Bronchial smooth muscle cell (primary cell): Measurements from ENCODE around the gene PCBD2. TPM values are rescaled to one million over a fixed set of nuclear protein-coding genes. Genes with fewer than 3 reads are reported as not detected.

Experiments
- total RNA-seq: library from RNA; depleted of rRNA; stranded (reverse); fragments of >200 nt; gene quantifications from 2 replicates; pipeline ENCODE4 v1.2.1, GENCODE V29; 2014

Gene PCBD2
- total RNA-seq: 1.7 and 3.2 TPM in 2 replicates

DNA sequence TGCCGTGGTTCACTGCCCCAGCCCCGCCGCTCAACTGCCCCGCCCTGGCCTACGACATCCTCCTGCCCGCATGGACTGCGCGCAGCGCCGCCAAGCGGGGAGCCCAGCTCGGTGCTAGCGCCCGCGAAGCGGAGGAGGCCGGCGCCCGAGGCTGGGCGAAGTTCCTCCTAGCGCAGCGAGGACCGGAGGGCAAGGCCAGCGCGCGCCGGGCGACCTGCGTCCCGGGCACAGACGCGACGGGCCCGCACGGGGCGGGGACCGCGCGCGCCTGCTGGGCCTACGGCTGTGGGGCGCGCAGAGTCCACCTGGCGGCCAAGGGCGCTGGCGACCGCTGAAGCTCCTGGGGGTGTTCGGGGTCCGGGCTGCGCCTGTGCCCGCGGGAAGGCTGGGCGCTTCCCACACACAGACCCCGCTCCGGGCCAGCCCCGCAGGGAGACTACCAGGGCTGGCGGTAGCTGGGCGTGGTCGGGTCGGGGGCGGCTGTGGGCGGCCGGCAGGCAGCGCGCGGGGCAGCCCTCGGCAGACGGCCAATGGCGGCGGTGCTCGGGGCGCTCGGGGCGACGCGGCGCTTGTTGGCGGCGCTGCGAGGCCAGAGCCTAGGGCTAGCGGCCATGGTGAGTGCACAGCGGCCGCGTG is at the start of gene PCBD2:
TSS of gene PCBD2 (plus strand) at position 522 of the 636 bp plus-strand sequence. CDS start at position 531, 9 bp downstream.

DNA sequence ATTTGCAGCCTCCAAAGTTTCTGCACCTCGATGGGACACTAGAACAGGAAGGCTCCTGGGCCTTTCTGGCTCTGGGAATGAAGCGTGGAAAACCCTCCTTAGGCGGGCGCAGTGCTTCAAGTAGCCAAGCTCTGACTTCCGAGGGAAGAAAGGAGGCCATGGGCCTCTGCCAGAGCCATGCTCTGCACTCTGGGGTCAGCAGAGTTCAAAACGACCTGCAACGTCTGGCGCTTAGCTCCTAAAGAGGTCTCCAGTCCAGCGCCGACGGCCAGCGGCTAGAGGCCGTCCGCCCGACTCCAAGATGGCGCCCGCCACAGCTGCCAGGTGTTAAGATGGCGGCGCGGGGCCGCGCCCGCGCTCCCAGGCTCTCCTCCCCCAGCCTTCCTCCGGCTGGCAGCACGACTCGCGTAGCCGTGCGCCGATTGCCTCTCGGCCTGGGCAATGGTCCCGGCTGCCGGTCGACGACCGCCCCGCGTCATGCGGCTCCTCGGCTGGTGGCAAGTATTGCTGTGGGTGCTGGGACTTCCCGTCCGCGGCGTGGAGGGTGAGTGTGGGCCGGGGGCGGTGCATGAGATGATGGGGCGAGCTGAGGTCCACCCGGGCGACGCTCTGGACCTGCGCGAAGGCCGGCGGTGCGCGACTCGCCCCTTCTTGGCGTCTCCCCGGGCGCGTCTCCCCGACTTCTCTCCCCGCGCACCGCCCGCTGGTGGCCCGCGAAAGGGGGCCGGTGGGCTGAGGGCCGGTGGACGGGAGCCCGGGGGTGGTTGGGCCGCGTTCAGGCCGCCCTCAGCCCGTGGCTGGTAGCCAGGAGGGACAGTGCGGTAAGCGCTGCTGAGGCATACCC is 30.7 kb upstream of the PCBD2 start, which contains the start of gene TXNDC15:
TSS of gene TXNDC15 (plus strand) at position 385 of the 844 bp plus-strand sequence. CDS start at position 442, 57 bp downstream.

DNA sequence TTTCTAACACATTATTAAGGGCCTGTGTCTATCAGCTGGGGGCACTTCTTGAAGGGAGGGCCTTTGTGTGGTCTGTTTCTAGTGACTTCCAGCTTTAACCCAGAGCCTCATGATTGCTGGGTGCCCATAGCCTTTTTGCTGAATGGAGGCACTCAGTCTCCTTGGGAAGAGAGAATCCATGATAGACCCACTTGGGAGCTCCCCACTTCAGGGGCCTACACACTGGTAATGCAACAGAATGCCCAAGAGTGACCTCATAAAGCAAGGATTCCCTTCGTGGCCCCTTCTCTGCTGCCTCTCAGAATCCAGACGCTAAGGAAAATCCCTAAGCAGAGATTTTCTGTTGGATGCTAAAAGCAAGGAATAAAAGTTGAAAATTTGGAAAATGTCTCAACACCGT is 62.7 kb downstream of the PCBD2 start, which contains the start of gene CATSPER3:
TSS of gene CATSPER3 (plus strand) at position 301 of the 400 bp plus-strand sequence. CDS start at position 386, 85 bp downstream.

Other genes with a start within 250 kb of the PCBD2 start
- gene CAMLG, start 166.6 kb upstream of the PCBD2 start, total RNA-seq: 56.8 and 61.3 TPM in 2 replicates
- 17.3 and 20.5 TPM in 2 replicates for gene DDX46, start 146.4 kb upstream of the PCBD2 start, total RNA-seq
- gene C5orf24, start 59.2 kb upstream of the PCBD2 start, total RNA-seq: 21.9 and 29.0 TPM in 2 replicates
- gene TXNDC15, start 30.8 kb upstream of the PCBD2 start, total RNA-seq: 88.6 and 146 TPM in 2 replicates
- gene CATSPER3, start 62.8 kb downstream of the PCBD2 start, total RNA-seq: 0.16 and 0.17 TPM in 2 replicates
- 0.47 and 4.1 TPM in 2 replicates for gene PITX1, start 129.1 kb downstream of the PCBD2 start, total RNA-seq